ENCODE data around the gene ASCC1.
"Not testable (repeated sequence)": the region's sequence is repeated elsewhere in the genome, so short reads cannot be mapped to it uniquely, and the experiment has no call there.

Gene ASCC1

DNA sequence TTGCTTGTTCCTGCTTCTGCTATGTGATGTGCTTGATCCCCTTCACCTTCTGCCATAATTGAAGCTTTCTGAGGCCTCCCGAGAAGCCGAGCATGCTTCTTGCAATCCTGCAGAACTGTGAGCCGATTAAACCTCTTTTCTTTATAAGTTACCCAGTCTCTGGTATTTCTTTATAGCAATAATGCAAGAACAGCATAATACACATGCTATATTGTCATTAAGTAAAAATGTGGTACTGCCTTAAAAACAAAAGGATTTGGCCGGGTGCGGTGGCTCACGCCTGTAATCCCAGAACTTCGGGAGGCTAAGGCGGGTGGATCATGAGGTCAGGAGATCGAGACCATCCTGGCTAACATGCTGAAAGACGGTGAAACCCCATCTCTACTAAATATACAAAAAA is 59.9 kb downstream of the ASCC1 start:
- TF ChIP-seq CTCF (conservative IDR thresholded peaks at IDR 0.05) (no peak), ZFX (IDR thresholded peaks at IDR 0.05) (no peak)

DNA sequence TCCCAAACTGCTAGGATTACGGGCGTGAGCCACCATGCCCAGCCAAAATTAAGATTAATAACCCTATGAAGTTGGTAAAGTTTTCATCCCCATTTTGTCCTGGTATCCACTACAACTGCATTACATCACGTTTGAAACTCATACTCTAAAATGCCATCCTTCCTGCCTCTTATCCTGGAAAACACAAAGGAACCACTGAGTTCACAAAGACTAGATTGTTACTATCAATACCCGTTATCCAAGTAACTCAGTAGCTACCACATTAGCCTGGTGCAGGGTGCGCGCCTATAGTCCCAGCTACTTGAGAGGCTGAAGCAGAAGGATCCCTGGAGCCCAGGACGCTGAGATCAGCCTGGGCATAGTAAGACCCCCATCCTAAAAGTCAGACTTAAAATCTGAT is 63.8 kb downstream of the ASCC1 start:
- no peak for TF ChIP-seq CTCF (conservative IDR thresholded peaks at IDR 0.05)
- TF ChIP-seq ZFX (IDR thresholded peaks at IDR 0.05) = no peak
- H3K27ac ChIP-seq = no peak overlapping the region

More for the DNA sequence above, 59.9 kb downstream of the ASCC1 start:
- H3K27ac ChIP-seq = no peak overlapping the region

DNA sequence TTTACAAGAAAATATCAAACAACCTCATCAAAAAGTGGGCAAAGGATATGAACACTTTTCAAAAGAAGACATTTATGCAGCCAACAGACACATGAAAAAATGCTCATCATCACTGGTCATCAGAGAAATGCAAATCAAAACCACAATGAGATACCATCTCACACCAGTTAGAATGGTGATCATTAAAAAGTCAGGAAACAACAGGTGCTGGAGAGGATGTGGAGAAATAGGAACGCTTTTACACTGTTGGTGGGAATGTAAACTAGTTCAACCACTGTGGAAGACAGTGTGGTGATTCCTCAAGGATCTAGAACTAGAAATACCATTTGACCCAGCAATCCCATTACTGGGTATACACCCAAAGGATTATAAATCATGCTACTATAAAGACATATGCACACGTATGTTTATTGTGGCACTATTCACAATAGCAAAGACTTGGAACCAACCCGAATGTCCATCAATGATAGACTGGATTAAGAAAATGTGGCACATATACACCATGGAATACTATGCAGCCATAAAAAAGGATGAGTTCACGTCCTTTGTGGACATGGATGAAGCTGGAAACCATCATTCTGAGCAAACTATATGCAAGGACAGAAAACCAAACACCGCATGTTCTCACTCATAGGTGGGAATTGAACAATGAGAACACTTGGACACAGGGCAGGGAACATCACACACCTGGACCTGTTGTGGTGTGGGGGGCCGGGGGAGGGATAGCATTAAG is 65.2 kb downstream of the ASCC1 start:
- not testable (repeated sequence) for H3K27ac ChIP-seq

- H3K27ac ChIP-seq = not testable (repeated sequence)
These were observed 68.8 kb downstream of the ASCC1 start for GRCh38 chr10:72147324-72147584.

- no peak for TF ChIP-seq CTCF (conservative IDR thresholded peaks at IDR 0.05)
- no peak for TF ChIP-seq ZFX (IDR thresholded peaks at IDR 0.05)
- no peak overlapping the region for H3K27ac ChIP-seq
These were observed 69.3 kb downstream of the ASCC1 start for GRCh38 chr10:72146559-72147323.

- TF ChIP-seq CTCF (conservative IDR thresholded peaks at IDR 0.05) (no peak), ZFX (IDR thresholded peaks at IDR 0.05) (no peak)
- H3K27ac ChIP-seq = no peak overlapping the region
These were observed 70.0 kb downstream of the ASCC1 start for GRCh38 chr10:72146071-72146470.

- TF ChIP-seq ZFX (IDR thresholded peaks at IDR 0.05) (no peak), CTCF (conservative IDR thresholded peaks at IDR 0.05) (no peak)
- H3K27ac ChIP-seq = no peak overlapping the region
These were observed 70.4 kb downstream of the ASCC1 start for GRCh38 chr10:72145657-72146056.

DNA sequence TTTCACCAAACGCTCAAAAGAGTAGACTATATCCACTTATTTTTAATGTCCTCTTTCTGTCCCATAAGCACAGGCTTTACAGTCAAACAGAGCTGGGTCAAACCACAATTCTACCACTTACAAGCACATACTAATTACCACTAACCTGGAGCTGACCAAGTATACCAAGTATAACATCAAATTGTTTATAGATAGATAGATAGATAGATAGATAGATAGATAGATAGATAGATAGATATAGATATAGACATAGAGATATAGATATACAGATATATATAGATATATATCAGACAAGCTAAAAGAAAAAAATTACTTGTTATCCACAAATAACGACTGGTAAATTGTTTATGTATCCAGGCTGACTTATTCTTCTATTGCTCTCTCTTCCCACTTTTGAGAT is 75.2 kb downstream of the ASCC1 start:
- H3K27ac ChIP-seq = no peak overlapping the region
- no peak for TF ChIP-seq ZFX (IDR thresholded peaks at IDR 0.05)
- no peak for TF ChIP-seq CTCF (conservative IDR thresholded peaks at IDR 0.05)
